TTC549 (cell line): ENCODE data around the gene METTL25B.

Experiments used
- FAIRE-seq: peaks from 2 replicates; lab custom pipeline; 2012; peaks lifted over from hg19 to GRCh38; lab: Jason Lieb, UNC

The METTL25B gene

DNA sequence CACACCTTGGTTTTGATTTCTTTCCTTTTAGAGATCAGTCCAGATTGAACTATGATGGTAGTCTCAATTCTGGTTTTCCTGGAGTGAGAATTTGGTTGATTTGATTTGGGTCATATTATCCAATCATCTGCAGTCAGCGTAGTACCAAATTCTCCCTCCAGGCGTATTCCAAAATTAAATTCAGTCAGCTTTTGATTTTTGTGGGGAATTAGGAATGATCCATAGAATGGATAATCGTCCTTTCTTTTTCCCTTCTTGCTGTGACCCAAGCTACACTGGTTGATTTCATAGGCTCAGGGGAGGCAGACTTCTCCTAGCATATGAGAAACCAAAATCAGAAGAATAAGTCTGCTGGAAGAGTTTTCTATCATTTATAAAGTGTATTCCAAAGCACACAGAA is 44.0 kb downstream of the METTL25B start:
- FAIRE-seq = no peak

DNA sequence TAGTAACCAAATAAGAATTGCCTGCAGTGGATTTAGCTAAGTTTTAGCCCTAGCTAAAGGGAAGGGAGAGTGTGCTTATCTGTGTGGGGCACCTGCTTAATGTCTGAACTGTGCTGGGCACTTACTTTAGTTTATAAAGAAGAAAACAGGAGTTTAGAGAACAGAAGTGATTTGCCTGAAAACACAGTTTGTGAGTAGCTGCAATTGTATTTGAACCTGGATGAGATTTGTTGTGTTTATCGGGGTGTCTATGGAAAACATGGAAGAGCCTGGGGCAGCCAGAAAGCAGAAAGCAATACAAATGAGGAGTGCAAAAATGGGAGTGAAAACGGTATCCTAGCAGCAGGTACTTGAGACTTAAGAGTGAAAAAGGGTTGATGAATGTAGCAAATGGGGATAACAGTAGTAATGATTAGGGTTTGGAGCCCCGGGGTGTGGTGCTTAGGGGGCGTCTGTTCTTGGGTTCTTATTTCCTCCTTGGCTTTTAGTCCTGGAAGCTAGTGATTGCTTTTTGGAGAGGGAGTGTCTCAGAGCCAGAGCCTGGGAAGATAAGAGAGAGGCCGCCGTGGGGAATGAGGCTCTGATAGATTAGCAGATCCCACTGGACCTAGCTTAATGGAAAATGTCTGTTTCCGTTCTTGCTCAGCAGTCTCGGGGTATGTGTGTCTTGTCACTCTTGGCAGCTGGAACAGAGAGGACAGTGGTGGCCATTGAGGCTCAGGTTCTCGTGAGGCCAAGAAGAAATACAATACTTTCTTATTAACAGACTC is 44.6 kb downstream of the METTL25B start:
- FAIRE-seq = no peak

DNA sequence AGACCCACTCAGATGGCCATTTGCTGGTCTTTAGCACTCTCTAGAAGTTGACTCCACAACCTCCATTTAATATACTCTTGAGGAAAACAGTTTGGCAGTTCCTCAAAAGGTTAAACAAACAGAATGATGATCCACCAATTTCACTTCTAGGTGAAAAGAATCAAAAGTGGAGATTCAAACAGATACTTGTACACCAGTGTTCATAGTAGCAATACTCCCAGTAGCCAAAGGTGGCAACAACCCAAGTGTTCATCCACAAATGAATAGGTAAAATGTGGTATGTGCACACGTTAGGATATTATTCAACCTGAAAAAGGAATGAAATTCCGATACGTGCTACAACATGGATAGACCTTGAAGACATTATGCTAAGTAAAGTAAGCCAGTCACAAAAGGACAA is 45.3 kb downstream of the METTL25B start:
- FAIRE-seq = no peak

DNA sequence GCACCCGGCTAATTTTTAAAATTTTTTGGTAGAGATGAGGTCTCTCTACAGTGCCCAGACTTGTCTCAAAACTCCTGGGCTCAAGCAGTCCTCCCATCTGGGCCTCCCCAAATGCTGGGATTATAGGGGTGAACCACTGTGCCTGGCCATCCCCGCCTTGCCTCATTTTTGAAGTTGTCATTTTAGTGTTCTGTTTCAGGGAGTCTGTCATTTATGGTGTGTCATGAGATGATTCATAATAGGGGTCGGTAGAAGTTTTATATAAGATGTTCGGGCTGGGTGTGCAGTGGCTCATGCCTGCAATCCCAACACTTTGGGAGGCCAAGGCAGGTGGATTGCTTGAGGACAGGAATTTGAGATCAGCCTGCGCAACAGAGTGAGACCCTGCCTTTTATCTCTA is 47.5 kb downstream of the METTL25B start:
- no peak for FAIRE-seq

DNA sequence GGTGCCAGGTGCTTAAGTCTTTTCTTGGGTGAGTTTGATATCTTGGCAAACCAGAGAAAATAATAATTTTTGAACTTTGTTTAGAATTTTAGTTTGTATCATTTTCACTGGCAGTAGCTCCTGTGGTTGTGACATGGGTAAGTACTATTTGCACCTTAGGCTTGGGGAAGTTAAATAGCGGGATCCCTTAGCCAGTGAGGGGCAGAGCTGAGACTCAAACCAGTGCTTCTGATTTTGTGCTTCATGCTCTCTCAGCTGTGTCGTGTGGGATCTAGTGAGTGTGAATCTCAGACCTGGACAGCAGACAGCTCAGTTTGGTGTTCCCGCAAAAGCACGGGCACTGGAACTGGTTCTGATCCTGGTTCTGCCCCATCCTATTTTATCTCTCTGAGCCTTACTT is 48.7 kb downstream of the METTL25B start:
- FAIRE-seq = no peak

DNA sequence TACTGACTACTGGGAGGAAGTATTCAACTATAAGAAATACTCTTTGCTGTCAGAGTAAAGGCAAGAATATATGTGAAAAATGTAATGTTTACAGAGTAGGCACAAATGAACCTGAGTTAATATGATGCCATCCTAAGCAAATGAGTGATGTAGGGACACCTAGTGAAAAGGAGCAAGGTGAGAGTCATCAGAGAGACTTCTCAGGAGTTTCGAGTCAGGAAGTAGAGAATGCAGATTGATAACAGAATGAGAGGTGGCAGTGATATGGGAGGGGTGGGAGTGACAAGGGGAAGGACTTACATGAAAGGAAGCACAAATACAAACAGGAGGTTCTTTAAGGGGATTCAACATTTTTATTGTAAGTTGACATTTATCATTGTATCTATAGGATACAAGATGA is 49.3 kb downstream of the METTL25B start:
- FAIRE-seq = no peak

DNA sequence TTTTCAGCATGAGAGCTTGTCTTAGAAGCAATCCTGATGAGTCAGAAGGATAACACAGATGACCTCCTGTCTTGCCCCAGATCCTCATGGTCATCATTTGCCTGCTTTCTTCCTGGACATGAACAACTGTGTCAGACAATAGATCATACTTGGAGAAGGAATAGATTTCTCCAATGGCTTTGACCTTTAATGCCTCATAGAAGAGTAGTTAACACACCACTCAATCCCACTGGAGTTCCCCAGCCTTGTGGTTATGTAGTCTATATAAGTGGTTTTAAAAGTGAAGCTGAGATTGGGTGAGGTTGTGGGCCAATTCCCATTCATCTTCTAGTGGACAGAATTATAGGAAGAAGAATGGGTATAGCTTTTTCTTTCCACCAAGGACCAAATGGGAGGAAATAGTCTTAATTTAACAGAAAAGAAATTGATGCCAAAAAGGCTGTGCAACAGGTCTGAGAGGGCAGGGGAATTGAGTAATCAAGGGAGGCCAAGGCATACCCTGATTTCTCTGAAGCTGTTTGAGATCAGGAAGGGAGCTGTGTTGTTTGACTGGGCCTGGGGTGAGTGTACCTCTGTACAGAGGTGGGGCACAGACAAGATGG is 53.4 kb downstream of the METTL25B start:
- no peak for FAIRE-seq

DNA sequence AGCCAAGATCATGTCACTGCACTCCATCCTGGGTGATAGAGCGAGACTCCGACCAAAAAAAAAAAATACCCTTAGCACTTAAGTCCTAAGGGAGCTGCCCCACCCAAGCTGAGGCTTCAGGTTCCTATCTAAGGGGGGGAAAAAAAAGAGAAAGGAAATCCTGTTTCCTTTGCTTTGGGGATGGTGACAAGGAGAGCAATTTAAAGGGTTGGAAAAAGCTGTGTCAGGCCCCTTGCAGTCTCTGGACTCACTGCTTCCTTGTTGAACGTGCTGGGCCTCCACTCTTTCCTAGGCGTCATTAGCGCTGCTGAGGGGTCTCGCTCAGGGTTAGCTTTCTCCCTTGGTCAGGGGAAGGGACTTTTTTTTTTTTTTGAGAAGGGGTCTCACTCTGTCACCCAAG is 57.2 kb downstream of the METTL25B start:
- no peak for FAIRE-seq
